ENCODE measurements around the gene GZF1. TPM values are rescaled to one million over a fixed set of nuclear protein-coding genes. Genes with fewer than 3 reads are reported as not detected.

Gene GZF1
- total and polyA plus RNA-seq, 2 donors = 8.5 to 10.6 TPM

DNA sequence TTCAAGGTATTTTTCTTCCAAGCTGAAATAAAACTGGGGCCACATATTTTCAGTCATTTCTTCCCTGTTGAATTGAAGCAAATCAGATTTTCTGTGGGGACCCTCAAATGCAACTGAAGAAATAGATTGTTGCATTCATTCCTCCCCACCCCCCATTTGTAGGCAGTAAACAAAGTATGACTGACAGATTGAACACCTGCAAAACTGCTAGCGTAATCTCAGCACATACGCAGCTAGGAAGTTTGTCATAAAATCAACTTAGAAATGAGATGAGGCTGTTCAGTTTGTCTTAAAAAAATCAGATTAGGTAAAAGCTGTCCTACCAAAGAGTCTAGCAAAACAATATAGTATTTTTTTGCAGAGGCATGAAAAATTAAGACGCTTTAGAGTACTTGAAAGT, 8.9 kb downstream of the GZF1 start:
- Histone ChIP-seq H3K4me1 (ENCODE audit: control insufficient read depth in 2 of 2, insufficient read depth in 2 of 2, low read length in 2 of 2) (peaks cover 0 to 1% of the 10 kb centered on the region in 2 donors), H3K4me3 (ENCODE audit: low read length in 2 of 2) (no peak overlapping the region), H3K27me3 (ENCODE audit: control insufficient read depth in 2 of 2, insufficient read depth in 1 of 2, low read length in 1 of 2) (no peaks in the 10 kb centered on the region), H3K36me3 (ENCODE audit: control insufficient read depth in 2 of 2, insufficient read depth in 2 of 2, low read length in 1 of 2) (peaks cover 29 to 61% of the 10 kb centered on the region in 2 donors), H3K9me3 (ENCODE audit: control insufficient read depth in 2 of 2, insufficient read depth in 1 of 2, low read length in 1 of 2) (no peaks in the 10 kb centered on the region), H3K27ac (ENCODE audit: low read depth in 1 of 2, low read length in 1 of 2) (peak overlapping the region in 1 of 2 donors; percentile 20)
- WGBS = 97% methylated on average over 3 of the region's 3 CpGs
- no peak for DNase-seq (ENCODE audit: low read depth in 6 of 9, low spot score in 9 of 9)

DNA sequence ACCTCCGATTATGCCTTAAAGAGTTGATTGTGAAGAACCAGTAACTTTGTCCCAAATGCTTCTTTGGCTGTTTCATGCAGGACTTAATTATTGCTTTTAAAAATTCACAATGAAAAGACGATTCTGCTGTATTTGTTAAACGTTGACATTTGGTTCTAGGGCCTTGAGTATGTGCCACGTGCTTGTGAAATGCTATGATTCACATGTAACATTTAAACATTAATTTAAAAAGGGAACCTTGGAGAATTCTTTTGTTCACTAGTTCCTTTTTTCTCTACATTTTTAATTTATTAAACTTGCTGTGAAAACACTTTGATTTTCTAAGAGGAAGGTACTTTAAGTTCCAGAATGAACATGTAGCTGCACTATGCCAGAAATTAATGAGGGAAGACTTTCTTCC, 9.5 kb downstream of the GZF1 start:
- WGBS = 92% methylated on average over 4 of the region's 4 CpGs
- DNase-seq (ENCODE audit: low read depth in 6 of 9, low spot score in 9 of 9) = no peak
- H3K27me3 ChIP-seq (ENCODE audit: control insufficient read depth in 2 of 2, insufficient read depth in 1 of 2, low read length in 1 of 2) = no peaks in the 10 kb centered on the region
- no peaks in the 10 kb centered on the region for H3K4me1 ChIP-seq (ENCODE audit: control insufficient read depth in 2 of 2, insufficient read depth in 2 of 2, low read length in 2 of 2)
- no peak overlapping the region for H3K27ac ChIP-seq (ENCODE audit: low read depth in 1 of 2, low read length in 1 of 2)
- no peak overlapping the region for H3K4me3 ChIP-seq (ENCODE audit: low read length in 2 of 2)
- H3K36me3 ChIP-seq (ENCODE audit: control insufficient read depth in 2 of 2, insufficient read depth in 2 of 2, low read length in 1 of 2) = peaks cover 31 to 59% of the 10 kb centered on the region in 2 donors
- H3K9me3 ChIP-seq (ENCODE audit: control insufficient read depth in 2 of 2, insufficient read depth in 1 of 2, low read length in 1 of 2) = no peaks in the 10 kb centered on the region

DNA sequence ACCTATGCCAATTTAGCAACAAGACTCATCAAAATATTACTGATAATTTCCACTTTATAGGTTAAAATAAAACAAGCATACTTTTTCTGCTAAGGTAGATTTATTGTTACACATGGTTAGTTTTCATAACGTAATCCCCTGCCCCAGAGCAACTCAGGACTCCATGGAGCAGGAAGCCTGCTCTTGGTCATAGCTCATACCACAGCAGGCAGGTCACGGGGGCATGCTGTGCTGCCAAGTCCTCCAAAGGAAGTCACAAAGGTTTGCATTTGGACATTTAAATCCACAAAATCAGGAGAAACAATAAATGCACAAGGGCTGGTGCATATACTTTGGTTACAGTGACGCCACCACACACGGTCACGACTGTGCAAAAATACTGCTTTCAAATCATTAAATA, 12.5 kb downstream of the GZF1 start:
- no peaks in the 10 kb centered on the region for H3K4me1 ChIP-seq (ENCODE audit: control insufficient read depth in 2 of 2, insufficient read depth in 2 of 2, low read length in 2 of 2)
- 96% methylated on average over 5 of the region's 5 CpGs for WGBS
- DNase-seq (ENCODE audit: low read depth in 6 of 9, low spot score in 9 of 9) = no peak
- H3K36me3 ChIP-seq (ENCODE audit: control insufficient read depth in 2 of 2, insufficient read depth in 2 of 2, low read length in 1 of 2) = peaks cover 33 to 52% of the 10 kb centered on the region in 2 donors
- H3K4me3 ChIP-seq (ENCODE audit: low read length in 2 of 2) = no peak overlapping the region
- H3K27me3 ChIP-seq (ENCODE audit: control insufficient read depth in 2 of 2, insufficient read depth in 1 of 2, low read length in 1 of 2) = no peaks in the 10 kb centered on the region
- H3K27ac ChIP-seq (ENCODE audit: low read depth in 1 of 2, low read length in 1 of 2) = no peak overlapping the region
- no peaks in the 10 kb centered on the region for H3K9me3 ChIP-seq (ENCODE audit: control insufficient read depth in 2 of 2, insufficient read depth in 1 of 2, low read length in 1 of 2)

DNA sequence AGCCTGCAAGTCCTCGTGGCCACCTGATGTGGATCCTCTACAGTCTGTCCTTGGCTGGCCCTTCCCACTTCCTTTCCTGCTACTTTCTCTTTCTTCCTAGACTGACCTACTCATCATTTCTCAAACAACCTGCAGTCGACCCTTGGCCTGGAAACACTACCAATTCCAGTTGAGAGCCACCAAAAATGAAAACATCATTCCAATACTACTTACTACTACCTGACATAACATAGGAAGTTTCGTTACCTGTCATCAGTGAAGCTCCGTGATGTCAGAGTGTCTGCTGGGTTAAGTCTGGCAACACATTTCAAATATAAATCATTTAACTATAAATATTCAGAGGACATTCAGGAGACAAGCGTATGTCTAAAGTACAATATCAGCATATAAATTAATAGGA, 13.8 kb downstream of the GZF1 start:
- H3K4me1 ChIP-seq (ENCODE audit: control insufficient read depth in 2 of 2, insufficient read depth in 2 of 2, low read length in 2 of 2) = no peaks in the 10 kb centered on the region
- no peak for DNase-seq (ENCODE audit: low read depth in 6 of 9, low spot score in 9 of 9)
- no peak overlapping the region for H3K4me3 ChIP-seq (ENCODE audit: low read length in 2 of 2)
- no peaks in the 10 kb centered on the region for H3K9me3 ChIP-seq (ENCODE audit: control insufficient read depth in 2 of 2, insufficient read depth in 1 of 2, low read length in 1 of 2)
- peaks cover 21 to 46% of the 10 kb centered on the region in 2 donors for H3K36me3 ChIP-seq (ENCODE audit: control insufficient read depth in 2 of 2, insufficient read depth in 2 of 2, low read length in 1 of 2)
- 96% methylated on average over 5 of the region's 5 CpGs for WGBS
- H3K27me3 ChIP-seq (ENCODE audit: control insufficient read depth in 2 of 2, insufficient read depth in 1 of 2, low read length in 1 of 2) = no peaks in the 10 kb centered on the region
- H3K27ac ChIP-seq (ENCODE audit: low read depth in 1 of 2, low read length in 1 of 2) = no peak overlapping the region

DNA sequence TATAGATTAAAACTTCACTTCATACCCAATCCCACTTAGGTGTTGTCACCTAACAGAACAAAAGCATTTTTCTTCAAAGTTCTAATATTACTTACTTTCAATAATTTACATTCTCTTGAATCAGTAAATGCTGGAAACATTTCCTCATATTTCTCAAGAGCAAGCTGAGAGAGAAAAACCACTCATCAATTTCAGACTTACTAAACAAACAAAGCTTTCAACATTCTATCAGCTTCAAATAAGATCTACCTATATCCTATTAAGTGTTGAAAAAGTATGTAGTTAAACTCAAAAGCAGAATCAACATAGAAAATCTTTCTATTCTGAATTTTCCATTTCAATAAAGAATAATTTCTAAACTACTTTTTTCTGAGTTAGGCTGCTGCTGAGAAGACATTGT, 17.8 kb downstream of the GZF1 start:
- H3K36me3 ChIP-seq (ENCODE audit: control insufficient read depth in 2 of 2, insufficient read depth in 2 of 2, low read length in 1 of 2) = peaks cover 17 to 23% of the 10 kb centered on the region in 2 donors
- peaks cover 0 to 2% of the 10 kb centered on the region in 2 donors for H3K4me1 ChIP-seq (ENCODE audit: control insufficient read depth in 2 of 2, insufficient read depth in 2 of 2, low read length in 2 of 2)
- H3K4me3 ChIP-seq (ENCODE audit: low read length in 2 of 2) = no peak overlapping the region
- no peak for DNase-seq (ENCODE audit: low read depth in 6 of 9, low spot score in 9 of 9)
- no peaks in the 10 kb centered on the region for H3K27me3 ChIP-seq (ENCODE audit: control insufficient read depth in 2 of 2, insufficient read depth in 1 of 2, low read length in 1 of 2)
- no peak overlapping the region for H3K27ac ChIP-seq (ENCODE audit: low read depth in 1 of 2, low read length in 1 of 2)
- H3K9me3 ChIP-seq (ENCODE audit: control insufficient read depth in 2 of 2, insufficient read depth in 1 of 2, low read length in 1 of 2) = no peaks in the 10 kb centered on the region

DNA sequence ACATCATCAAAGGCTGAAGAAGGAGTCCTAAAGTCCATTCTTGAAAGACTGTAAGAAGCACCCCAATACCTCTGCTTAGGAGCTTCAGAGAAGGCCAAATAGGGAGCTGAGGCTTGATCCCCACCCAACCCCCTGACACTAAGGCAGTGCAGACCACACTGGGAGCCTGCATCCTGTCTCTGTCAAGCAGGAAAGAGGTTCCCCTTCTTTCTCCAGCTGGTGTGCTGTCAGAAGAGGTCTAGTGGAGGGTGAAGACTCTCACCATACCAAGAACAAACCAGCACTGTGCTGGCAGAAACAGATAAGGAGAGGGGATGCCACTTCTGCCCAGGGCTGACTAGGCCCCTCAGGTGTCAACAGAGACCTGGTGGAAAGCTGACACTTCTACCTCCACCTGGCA, 19.9 kb downstream of the GZF1 start:
- Histone ChIP-seq H3K27ac (ENCODE audit: low read depth in 1 of 2, low read length in 1 of 2) (no peak overlapping the region), H3K9me3 (ENCODE audit: control insufficient read depth in 2 of 2, insufficient read depth in 1 of 2, low read length in 1 of 2) (no peaks in the 10 kb centered on the region), H3K4me1 (ENCODE audit: control insufficient read depth in 2 of 2, insufficient read depth in 2 of 2, low read length in 2 of 2) (peaks cover 0 to 2% of the 10 kb centered on the region in 2 donors), H3K27me3 (ENCODE audit: control insufficient read depth in 2 of 2, insufficient read depth in 1 of 2, low read length in 1 of 2) (no peaks in the 10 kb centered on the region), H3K4me3 (ENCODE audit: low read length in 2 of 2) (no peak overlapping the region), H3K36me3 (ENCODE audit: control insufficient read depth in 2 of 2, insufficient read depth in 2 of 2, low read length in 1 of 2) (peaks cover 11 to 13% of the 10 kb centered on the region in 2 donors)
- no peak for DNase-seq (ENCODE audit: low read depth in 6 of 9, low spot score in 9 of 9)

DNA sequence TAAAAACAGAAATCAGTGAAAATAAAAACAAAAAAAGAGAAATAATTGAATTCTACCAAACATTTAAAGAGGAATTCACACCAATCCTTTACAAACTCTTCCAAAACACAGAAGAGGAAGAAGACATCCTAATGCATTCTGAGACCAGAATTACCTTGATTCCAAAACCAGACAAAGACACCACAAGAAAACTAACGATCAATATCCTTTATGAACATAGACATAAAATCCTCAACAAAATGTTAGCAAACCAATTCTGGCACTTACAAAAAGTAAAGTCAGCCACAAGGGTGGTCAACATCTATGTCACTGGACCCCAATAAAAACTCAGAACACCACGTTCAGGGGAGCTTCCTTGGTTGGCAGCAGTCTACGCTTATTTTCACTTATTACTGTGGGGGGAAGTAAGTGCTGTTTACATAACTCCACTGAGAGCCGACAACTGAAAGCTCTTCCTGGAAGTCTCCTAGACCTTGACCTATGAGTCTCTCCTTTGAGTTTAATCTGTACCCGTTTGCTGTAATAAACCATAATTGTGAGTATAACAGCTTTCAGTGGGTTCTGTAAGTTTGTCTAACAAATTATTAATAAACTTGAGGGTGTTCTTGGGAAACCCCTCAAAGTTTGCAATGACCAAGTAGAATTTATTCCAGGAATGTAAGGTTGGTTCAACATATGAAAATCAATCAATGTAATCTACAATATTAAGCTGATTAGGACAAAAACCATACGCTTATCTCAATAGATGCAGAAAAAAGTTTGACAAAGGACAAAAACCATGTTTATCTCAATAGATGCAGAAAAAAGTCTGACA, 24.5 kb downstream of the GZF1 start:
- WGBS = 97% methylated on average over 6 of the region's 6 CpGs
- H3K36me3 ChIP-seq (ENCODE audit: control insufficient read depth in 2 of 2, insufficient read depth in 2 of 2, low read length in 1 of 2) = peaks cover 6 to 8% of the 10 kb centered on the region in 2 donors

DNA sequence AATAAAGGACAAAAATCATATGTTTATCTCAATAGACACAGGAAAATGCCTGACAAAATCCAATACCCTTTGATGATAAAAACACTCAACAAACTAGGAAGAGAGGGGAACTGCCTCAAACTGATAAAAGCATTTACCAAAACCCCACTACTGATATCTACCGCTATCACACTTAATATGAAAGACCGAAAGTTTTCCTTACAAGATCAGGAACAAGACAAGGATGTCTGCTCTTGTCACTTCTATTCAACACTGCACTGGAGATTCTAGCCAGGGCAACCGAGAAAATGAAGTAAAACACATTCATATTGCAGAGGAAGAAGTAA, 25.1 kb downstream of the GZF1 start:
- 98% methylated on average over 3 of the region's 3 CpGs for WGBS
- Histone ChIP-seq H3K27ac (ENCODE audit: low read depth in 1 of 2, low read length in 1 of 2) (no peak overlapping the region), H3K4me3 (ENCODE audit: low read length in 2 of 2) (no peak overlapping the region), H3K27me3 (ENCODE audit: control insufficient read depth in 2 of 2, insufficient read depth in 1 of 2, low read length in 1 of 2) (no peaks in the 10 kb centered on the region), H3K9me3 (ENCODE audit: control insufficient read depth in 2 of 2, insufficient read depth in 1 of 2, low read length in 1 of 2) (no peaks in the 10 kb centered on the region), H3K4me1 (ENCODE audit: control insufficient read depth in 2 of 2, insufficient read depth in 2 of 2, low read length in 2 of 2) (no peaks in the 10 kb centered on the region), H3K36me3 (ENCODE audit: control insufficient read depth in 2 of 2, insufficient read depth in 2 of 2, low read length in 1 of 2) (peaks cover 6 to 9% of the 10 kb centered on the region in 2 donors)
- no peak for DNase-seq (ENCODE audit: low read depth in 6 of 9, low spot score in 9 of 9)

More for the DNA sequence above, 24.5 kb downstream of the GZF1 start:
- H3K27me3 ChIP-seq (ENCODE audit: control insufficient read depth in 2 of 2, insufficient read depth in 1 of 2, low read length in 1 of 2) = no peaks in the 10 kb centered on the region
- no peak overlapping the region for H3K27ac ChIP-seq (ENCODE audit: low read depth in 1 of 2, low read length in 1 of 2)
- DNase-seq (ENCODE audit: low read depth in 6 of 9, low spot score in 9 of 9) = no peak
- peaks cover 0 to 2% of the 10 kb centered on the region in 2 donors for H3K4me1 ChIP-seq (ENCODE audit: control insufficient read depth in 2 of 2, insufficient read depth in 2 of 2, low read length in 2 of 2)
- H3K9me3 ChIP-seq (ENCODE audit: control insufficient read depth in 2 of 2, insufficient read depth in 1 of 2, low read length in 1 of 2) = no peaks in the 10 kb centered on the region
- H3K4me3 ChIP-seq (ENCODE audit: low read length in 2 of 2) = no peak overlapping the region

DNA sequence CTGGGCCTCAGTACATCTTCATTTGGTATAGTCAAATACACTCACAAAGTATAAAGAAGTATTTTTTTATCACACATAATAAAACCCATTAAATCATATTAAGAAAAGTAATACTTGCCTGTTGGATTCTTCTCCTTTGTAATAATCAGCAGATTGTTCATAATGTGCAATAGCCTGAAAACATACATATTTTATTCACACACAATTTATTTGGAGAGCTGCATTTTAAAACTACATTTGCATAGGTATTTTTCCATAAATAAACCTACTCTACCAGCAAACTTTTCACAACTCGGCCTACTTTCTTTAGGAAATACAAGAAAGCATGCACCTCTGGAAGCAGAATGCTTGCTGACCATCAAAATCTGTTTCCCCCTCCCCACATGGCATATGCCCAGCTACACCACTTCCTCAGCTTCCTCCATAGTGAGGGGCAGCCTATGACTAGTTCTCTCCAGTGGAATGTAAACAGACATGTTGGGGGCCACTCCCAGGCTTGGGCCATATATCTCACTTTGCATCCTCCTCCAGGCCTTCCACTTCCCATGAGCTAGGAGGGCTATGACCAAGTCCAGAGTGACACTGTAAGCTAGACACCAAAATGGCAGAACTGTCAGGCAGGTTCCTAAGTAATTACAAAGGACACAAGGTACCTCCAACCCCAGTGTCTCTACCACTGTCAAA, 28.3 kb downstream of the GZF1 start:
- no peak overlapping the region for H3K4me3 ChIP-seq (ENCODE audit: low read length in 2 of 2)
- 97% methylated on average over 1 of the region's 1 CpG for WGBS
- peaks cover 19% of the 10 kb centered on the region in 2 donors for H3K36me3 ChIP-seq (ENCODE audit: control insufficient read depth in 2 of 2, insufficient read depth in 2 of 2, low read length in 1 of 2)
- no peaks in the 10 kb centered on the region for H3K27me3 ChIP-seq (ENCODE audit: control insufficient read depth in 2 of 2, insufficient read depth in 1 of 2, low read length in 1 of 2)
- H3K9me3 ChIP-seq (ENCODE audit: control insufficient read depth in 2 of 2, insufficient read depth in 1 of 2, low read length in 1 of 2) = no peaks in the 10 kb centered on the region
- H3K27ac ChIP-seq (ENCODE audit: low read depth in 1 of 2, low read length in 1 of 2) = no peak overlapping the region
- no peak for DNase-seq (ENCODE audit: low read depth in 6 of 9, low spot score in 9 of 9)
- no peaks in the 10 kb centered on the region for H3K4me1 ChIP-seq (ENCODE audit: control insufficient read depth in 2 of 2, insufficient read depth in 2 of 2, low read length in 2 of 2)
